ENCODE data around the gene TRAF7.
A peak's percentile ranks its signal among the peaks of the same experiment; 100 is the strongest.

Gene TRAF7

DNA sequence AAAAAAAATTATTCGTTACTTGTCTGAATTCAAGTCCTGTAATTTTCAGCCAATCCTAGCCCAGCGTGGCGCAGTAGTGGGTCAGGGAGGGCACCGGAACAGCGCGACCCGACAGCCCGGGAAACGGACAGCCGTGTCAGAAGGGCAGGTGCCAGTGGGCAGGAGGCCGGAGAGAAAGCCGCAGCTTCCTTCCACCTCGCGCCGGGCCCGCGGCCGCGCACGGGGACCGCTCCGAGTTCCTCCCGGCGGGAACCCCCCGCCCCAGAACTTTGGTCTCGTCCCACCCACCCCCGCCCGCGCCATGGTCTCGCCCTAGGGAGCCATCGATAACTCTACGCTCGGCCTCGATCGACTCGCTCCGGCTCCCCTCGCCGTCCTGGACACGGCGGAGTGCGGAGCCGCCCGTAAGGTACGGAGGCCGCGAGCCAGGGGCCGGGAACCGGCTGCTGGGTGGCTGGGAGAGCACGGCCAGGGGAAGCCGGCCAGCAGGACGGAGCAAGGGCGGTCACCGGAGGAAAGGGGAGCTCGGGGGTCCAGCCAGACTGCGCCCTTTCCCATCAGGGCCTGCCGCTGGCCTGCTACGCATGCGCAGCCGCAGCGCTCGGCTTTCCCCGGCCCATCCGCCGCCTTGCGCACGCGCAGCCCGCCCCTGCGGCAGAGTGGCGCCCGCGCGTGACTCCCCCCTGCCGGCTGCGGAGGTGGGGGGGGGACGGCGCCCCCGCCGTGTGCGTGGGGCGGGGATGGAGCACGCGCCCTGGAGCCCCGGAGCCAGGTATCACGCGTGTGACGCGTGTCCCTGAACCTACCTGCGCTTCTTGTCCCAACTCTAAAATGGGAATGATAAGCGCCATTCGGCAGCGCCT, 49.8 kb downstream of the TRAF7 start, which contains the start of gene MLST8:
TSS of gene MLST8 (plus strand) at position 351 of the 863 bp plus-strand sequence. CDS start 632 bp downstream, outside the sequence.
- peak; percentile 96 for DNase-seq

DNA sequence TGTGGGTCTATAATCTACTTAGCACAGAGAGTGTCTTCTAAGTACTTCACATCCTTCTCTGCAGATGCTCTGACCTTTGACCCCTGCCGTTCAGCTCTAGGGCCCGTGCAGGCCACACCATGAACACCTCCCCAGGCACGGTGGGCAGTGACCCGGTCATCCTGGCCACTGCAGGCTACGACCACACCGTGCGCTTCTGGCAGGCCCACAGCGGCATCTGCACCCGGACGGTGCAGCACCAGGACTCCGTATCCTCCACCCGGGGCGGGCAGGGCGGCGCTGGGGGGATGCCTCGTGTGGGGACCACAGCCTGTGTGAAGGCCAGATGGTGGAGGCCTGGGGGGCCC, 50.4 kb downstream of the TRAF7 start:
- DNase-seq, result no peak

DNA sequence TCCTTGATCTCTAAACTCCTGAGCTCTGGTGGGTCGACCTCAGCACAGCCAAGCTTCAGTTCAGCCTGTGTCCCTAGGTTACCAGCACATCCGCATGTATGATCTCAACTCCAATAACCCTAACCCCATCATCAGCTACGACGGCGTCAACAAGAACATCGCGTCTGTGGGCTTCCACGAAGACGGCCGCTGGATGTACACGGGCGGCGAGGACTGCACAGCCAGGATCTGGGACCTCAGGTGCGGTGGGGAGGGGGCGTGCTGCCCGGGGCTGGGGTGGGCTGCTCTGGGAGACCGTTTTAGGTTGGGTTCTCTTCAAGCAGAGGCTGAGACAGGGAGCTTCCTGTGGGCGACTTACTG, 50.8 kb downstream of the TRAF7 start:
- no peak for DNase-seq

DNA sequence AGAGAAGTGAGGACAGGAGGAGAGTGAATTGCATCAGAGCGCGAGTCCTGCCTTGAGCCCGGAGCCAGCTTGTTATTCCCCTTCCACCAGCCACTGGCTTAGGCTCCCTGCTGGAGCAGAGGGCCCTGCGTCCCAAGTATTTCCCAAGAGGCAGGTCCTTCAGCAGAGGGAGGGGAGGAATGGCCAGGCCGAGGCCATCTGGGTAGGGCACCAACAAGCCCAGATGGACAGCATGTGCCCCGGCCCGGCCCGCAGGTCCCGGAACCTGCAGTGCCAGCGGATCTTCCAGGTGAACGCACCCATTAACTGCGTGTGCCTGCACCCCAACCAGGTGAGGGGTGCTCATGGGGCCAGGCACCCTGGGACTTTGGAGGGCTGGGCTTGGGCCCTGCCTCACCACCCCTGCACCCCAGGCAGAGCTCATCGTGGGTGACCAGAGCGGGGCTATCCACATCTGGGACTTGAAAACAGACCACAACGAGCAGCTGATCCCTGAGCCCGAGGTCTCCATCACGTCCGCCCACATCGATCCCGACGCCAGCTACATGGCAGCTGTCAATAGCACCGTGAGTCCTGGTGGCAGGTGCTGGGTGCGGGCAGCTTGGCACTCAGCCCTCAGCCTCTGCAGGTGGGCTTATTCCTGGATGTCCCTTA, 51.3 kb downstream of the TRAF7 start:
- no peak for DNase-seq

DNA sequence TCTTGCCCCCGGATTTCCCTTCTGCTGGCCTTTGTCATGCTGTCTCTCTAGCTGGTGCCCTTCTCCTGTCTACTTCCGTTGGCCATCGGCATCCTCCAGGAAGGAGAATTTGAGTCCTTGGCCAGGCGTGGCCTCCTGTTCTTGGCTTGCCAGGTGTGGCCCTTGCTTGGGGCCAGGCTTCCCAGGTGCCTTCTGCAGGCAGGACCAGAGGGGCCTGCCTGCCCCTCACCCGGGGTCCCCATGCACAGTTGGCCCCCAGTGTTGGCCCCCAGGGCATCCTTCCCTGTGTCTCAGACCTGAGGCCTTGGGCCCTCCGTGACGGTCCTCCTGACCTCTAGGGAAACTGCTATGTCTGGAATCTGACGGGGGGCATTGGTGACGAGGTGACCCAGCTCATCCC, 52.3 kb downstream of the TRAF7 start:
- no peak for DNase-seq

DNA sequence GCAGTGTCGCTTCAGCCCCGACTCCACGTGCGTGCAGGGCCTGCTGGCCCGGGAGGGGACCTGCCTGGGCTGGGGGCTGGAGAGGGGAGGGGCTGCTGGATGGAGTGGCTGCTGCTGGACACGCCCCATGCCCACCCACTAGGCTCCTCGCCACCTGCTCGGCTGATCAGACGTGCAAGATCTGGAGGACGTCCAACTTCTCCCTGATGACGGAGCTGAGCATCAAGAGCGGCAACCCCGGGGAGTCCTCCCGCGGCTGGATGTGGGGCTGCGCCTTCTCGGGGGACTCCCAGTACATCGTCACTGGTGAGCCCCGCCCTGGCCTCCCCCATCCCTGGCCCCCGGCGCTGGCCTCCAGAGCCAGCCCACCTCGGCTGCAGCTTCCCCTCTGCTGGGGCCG, 52.7 kb downstream of the TRAF7 start:
- DNase-seq, result no peak

DNA sequence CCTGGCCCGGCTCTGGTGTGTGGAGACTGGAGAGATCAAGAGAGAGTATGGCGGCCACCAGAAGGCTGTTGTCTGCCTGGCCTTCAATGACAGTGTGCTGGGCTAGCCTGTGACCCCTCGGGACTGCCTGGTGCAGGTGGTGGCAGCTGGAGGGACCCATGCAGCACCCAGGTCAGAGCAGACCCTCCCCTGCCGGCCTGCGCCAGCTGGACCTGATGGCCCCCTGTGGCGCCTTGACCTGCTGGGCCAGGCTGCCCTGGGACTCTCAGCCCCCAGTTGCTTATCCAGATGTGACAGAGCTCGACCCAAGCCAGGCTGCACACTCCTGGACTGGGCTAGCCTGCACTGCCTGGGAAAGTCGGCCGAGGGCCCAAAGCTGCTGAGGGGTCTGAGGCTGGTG, 53.2 kb downstream of the TRAF7 start:
- no peak for DNase-seq

DNA sequence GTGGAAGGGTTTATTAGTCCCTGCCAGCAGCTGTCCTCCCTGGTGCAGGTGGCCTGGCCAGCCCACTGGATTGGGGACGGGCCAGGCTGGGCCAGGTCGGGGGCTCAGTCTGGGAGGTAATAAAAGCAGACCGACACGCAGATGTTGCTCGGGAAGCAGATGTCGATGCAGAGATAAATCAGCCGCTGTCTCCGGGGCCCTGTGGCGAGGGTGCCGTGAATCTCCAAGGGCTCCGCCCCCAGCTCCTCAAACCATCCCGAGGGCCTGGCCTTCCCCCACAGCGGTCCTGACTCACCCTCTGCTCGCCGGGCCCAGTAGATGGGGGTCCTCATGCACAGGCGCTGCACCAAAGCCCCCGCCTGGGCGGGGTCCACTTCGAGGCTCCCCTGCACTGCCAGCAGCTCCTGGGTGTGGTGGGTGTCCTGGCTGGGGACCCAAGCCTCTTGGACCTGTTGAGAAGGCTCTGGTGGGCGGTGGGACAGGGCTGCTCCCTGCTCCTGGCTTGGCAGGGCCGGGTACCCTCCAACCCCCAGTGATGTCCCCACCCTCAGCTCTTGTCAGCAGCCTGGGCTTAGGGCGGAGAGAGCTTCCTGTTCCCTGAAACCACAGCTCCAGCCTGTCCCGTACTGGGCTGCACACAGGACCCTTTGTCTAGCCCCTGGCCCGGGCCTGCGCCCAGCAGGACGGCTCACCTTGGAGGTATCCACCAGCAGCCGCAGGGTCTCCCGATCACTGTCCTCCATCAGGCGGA, 53.9 kb downstream of the TRAF7 start:
- DNase-seq, result no peak

DNA sequence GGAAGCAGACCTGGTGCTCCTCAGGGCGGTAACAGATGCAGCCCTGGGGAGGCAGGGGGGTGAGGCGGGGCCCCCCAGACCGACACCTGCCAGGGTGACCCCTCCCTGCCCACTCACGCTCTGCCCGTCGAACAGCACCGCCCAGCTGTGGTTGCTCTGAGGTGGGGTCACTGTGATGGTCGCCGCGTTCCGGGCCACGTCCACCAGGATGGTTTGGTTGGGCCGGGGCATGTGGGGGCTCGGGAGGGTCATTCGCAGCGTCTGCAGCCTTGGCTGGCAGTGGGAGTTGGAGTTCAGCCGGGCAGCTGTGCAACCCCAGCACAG, 54.4 kb downstream of the TRAF7 start:
- DNase-seq, result no peak

DNA sequence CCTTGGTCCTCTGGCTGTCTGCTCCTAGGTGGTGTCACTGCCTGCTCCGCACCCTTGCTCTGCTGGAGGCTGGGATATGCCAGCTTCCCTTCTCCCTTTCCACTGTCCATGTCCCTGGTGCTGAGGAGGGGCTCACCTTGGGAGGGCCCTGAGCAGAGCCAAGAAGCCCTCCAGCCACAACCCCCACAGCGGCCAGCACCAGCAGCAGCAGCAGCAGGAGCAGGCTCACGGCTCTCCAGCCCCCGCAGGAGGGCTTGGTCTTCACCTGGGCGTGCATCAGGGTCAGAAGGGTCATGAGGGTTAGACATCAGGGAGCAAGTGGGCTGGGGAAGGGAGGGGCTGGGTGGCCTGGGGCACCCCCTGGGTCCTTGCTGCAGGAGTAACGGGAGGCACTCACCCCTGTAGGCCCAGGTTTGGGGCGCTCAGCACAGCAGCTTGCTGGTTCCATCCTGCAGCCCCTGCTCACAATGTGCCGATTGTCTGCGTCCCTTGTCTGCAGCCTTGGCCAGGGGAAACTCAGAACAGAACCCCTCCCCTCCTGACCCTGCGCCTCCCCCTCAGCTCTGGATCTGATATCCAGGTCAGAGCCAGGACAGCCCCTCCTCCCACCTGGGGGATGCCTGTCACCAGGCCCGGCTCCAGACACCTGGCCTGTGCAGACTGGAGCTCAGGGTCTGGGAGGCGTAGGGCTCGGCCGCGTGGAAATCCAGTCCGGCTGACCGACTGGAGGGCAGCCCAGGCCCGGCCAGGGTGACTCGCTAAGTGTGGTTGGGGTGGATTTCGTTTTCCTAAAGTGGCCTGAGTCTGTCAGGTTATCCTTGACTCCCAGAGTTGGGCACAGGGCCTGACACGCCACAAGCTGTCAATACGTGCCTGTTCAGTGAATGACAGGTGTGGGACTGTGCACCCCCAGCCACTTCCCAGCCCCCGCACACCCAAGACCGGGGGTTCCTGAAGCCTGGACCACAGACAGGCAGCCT, 55.1 kb downstream of the TRAF7 start, which contains the start of gene BRICD5:
TSS of gene BRICD5 (minus strand) at position 478 of the 980 bp plus-strand sequence. CDS start at position 448, 30 bp downstream.
- DNase-seq, result no peak

DNA sequence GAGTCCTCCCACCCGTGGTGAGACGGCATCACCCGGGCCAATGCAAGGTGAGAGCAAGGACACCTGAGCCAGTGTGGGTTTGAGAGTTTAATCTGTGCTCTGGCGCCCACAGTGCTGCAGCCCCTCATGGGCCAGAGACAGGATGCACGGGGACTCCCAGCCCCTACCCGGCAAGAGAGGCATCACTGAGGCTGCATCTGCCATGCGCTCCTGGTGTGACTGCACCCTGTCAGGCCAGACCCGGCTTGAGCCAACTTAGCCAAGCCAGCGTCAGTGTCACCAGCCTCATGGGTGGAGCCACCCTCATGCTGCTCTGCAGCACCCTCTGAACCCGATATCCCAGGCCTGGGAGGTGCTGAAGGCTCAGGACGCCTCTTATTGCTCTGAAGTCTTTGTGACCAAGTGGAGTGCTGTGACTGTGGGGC, 56.4 kb downstream of the TRAF7 start:
- no peak for DNase-seq

DNA sequence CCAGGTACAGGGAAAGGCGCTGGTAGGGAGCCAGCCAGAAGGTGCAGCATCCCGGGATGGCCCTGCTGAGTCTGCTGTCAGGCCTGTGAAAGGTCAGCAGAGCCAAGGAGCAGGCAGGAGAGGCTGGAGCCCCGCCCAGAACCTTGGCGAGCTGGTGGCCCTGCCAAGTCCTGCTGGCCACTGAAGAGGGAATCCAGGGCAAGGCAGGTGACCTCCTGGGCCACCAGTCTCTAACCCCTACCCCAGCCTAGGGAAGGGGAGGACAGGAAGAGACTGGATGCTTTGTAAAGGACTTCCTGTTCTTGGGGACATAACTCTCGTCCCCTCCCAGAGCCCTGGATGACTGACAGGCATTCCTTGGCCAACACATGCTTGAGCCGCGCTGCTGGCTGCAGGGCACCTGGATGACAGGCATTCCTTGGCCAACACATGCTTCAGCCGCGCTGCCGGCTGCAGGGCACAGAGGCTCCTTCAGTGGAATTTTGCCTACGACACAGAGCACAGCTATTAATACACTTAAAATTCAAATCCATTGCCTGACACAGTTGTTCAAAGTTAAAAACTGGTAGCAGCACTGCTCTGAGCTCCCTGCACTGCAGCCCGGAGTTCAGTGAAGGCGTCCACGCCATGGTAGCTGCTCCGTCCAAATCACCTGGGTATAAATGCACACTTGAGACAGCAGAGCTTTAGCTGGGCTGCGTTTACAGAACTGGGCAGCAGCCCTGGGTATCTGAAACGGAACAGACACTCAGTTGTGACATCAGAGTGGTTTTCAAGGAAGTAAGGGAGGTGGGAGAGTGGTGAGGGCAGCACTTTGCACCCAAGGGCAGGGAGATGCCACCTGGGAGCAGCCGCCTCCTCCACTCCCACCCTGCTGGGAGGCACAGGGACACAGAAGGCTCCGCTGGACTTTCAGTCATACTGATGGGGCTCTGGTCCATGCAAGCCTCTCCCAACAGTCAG, 57.1 kb downstream of the TRAF7 start:
- no peak for DNase-seq

DNA sequence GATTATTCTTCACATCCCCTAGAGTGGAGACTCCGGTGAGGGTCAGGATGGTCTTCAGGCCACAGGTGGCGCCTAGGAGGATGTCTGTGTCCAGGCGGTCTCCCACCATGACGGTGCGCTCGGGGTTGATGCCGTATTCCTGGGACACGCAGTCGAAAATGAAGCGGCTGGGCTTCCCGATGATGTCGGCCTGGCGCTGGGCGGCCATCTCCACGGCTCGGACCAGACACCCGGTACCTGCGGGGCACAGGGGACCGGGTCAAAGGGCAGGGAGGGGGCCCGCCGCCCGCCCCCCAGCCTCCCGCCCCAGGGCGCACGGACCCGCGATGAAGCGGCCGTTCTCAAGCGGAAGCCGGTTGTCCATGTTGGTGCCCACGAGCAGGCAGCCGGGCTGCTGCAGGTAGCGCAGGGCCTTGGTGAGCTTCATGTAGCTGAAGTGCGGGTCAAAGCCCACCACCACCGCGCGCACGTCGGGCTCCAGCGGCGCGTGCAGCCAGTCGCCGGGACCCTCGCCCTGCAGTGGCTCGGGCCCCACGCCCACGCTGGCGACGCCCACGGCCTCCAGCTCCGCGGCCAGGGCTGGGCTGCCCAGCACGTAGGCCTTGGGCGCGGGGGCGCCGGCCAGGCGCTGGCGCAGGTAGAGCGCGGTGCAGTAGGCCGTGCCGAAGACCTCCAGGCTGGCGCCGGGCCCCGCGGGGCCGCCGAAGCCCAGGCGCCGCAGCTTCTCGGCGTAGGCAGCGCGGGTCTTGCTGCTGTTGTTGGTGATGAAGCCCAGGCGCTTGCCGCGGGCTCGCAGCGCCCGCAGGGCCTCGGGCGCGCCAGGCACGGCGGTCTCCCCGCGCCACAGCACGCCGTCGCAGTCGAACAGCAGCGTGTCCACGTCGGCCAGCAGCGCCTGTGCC, 58.5 kb downstream of the TRAF7 start:
- peak; percentile 58 for DNase-seq

DNA sequence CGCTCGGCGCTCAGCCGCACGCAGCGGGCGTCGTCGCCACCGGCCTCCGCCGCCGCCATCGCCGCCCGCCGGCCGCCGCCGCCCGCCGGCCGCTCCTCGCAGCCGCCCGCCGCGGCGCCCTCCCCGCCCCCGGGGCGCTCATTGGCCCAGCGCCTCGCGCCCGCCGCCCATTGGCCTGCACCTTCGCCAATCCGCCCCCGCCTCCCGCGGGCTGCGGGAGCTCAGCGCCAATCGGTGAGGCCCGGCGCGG, 59.1 kb downstream of the TRAF7 start, which contains the start of gene PGP:
TSS of gene PGP (minus strand) at position 122 of the 250 bp plus-strand sequence. CDS start at position 59, 63 bp downstream.
- no peak for DNase-seq

DNA sequence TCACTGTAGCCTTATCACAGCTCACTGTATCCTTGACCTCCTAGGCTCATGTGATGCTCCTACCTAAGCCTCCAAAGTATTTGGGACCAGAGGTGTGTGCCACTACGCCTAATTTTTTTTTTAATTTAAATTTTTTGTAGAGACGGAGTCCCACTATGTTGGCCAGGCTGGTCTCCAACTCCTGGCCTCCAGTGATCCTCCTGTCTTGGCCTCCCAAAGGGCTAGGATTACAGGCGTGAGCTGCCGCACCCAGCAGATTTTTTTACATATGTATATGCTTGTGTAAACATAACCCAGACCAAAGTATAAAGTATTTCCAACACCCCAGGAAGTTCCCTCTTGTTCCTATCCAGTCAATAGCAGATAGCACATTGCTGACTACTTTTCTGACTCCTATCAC, 60.7 kb downstream of the TRAF7 start:
- no peak for DNase-seq

DNA sequence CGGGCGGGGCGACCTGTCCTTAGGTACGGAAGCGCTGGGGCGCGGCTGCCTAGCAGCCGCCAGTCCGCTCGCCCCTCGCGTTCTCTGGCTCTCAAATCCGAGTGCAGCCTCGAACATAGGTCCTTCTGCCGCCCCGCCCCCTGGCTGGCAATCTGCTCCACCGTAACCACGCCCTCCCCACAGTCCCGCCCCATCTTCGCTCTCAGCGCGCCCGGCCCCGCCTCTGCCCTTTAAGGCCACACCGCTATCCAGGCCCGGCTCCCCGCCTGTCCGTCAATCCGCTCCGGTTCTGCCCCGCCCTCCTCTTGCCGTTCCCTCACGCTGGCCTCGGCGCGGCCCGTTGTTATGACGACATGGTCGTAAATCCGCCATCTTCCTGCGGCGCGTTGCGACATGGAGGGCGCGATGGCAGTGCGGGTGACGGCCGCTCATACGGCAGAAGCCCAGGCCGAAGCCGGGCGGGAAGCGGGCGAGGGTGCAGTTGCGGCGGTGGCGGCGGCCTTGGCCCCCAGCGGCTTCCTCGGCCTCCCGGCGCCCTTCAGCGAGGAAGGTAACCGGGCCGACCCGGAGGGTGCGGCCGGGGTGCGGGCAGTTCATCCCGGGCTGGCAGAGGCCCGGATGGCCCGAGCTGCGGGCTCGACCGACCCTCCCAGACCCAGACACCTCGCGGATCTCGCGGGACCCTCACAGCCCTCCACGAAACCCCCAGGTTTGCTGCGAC, 67.8 kb downstream of the TRAF7 start, which contains the start of gene E4F1:
TSS of gene E4F1 (plus strand) at position 371 of the 721 bp plus-strand sequence. CDS start at position 394, 23 bp downstream.
- peak; percentile 99 for DNase-seq

DNA sequence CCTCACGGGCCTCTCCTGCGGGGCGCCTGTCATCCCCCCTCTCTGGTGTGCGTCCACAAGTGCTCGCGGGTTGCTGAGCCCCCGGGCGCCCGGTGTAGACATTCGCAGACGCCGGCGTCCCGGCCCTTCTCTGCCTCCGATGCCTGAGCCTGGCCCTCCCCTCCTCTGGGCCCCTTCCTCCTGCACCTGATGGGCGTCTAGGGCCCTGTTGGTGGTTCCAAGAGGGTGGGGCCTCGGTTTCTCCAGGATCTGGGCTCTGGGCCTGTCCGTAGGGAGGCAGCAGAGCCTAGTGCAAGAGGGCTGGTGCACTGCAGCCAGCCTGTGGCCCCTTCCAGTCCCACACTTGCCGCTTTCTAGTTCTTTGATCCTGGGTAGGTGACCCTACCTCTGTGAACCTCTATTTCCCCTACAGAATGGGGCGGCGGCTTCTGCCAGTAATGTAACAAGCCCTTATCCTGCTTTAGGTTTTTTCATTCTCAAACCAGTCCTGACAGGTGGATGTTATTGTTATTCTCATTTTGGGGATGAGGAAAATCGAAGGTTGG, 68.4 kb downstream of the TRAF7 start:
- no peak for DNase-seq

DNA sequence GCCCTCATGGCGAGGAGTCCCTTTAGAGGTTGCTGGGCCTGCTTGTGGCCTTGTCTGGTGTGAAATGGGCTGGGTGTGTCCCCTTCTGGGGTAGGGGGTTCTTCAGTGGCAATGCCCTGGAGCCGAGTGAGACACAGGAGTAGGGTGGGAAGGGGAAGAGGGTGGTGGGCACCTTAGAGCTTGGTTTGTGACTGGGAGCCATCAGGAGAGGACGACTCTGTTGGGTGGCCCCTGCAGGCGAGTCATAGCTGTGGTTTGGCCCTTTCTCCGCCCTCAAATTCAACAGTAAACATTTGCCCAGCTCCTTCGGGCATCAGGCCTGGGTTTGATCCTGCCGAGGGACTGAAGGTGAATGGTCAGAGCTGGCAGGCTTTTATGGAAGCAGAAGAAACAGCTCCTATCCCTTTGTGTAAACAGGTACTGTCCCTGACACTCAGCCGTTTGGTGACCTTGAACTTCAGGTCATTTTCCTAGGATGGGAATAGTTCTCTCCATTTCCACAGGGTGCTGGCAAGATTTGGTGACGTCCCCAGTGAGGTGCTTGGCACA, 70.7 kb downstream of the TRAF7 start:
- no peak for DNase-seq

DNA sequence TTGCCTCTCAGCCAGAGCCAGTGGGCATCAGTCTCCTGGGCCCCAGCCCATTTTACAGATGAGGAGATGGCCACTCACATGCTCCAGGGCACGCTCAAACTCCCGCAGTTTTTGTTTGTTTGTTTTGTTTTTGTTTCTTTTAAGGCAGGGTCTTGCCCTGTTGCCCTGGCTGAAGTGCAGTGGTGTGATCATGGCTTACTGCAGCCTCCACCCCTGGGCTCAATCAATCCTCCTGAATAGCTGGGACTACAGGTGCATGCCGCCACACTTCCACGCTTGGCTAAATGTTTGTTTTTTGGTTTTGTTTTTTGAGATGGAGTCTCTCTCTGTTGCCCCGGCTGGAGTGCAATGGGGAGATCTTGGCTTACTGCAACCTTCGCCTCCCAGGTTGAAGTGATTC, 71.3 kb downstream of the TRAF7 start:
- DNase-seq, result no peak
